Iris pigment epithelial cell (primary cell): ENCODE data around the gene ILK.

Source experiments
- DNase-seq: peaks from one replicate; pipeline ENCODE4 v3.0.0-alpha.2; 2011; ENCODE audit warnings: low read depth

Gene ILK

DNA sequence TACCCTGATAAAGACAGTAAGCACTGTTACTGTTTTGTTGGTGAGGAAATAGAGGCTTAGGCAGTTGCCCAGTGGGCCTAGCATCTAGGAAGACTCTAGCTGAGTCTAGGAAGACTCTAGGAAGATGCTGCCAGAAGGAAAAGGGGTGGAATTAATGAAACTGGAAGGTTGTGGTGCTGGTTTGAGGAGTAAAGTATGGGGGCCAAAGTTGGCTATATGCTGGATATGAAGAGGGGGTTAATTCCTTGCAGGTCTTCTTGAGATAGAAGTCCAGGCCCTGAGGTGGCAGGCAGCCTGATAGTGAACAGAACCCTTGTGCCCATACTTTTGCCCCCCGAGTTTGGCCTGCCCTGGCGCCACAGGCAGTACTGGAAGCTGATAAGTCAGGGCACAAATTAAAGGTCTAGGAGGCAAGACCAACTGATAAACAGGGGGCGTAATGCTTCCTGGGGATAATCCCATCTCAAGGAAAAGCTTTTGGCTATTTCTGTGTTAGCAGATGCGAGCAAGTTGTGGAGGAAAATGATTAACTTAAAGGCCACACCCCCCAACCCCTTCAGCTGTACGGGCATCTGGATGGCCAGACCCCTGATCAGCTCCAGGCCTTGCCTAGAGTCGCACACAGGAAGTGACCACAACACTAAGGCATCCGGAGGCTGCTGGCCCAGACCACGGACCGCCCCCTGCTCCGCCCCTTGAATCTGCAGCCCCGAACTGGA is 3.1 kb downstream of the ILK start:
- DNase-seq: peak; percentile 96

DNA sequence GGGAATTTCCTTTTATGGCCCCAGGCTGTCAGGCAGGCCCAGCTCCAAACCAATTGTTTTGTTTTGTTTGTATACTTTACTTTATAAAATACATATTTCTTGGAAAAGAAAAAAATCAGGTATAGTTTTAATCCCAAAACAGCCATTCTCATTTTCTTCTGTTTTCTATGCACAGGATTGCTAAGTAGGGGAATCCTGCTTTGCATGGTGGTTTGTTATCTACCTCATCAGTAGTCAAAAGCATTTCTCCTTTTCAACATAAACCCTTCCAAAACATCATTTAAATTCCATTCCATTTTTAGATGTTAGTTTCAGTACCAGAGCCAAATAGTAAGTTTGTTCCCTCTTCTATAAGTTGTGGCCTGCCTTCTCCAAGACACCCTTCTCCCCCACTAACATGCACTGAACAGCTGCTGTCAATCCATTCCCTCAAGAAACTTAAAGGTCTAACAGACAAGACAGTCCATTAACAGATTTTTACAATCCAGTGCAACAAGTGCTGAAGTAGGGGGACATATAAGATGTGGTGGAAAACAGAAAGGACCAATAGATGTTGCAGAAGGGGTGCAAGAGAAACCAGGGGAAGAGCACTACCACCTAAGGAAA is 3.7 kb downstream of the ILK start:
- DNase-seq: no peak

- DNase-seq: no peak
Measured at GRCh38 chr11:6608011-6608410, 4.4 kb downstream of the ILK start.

- no peak for DNase-seq
Measured at GRCh38 chr11:6608726-6609501, 5.3 kb downstream of the ILK start.

GRCh38 chr11:6609502-6610015 is 6.0 kb downstream of the ILK start:
- no peak for DNase-seq

DNA sequence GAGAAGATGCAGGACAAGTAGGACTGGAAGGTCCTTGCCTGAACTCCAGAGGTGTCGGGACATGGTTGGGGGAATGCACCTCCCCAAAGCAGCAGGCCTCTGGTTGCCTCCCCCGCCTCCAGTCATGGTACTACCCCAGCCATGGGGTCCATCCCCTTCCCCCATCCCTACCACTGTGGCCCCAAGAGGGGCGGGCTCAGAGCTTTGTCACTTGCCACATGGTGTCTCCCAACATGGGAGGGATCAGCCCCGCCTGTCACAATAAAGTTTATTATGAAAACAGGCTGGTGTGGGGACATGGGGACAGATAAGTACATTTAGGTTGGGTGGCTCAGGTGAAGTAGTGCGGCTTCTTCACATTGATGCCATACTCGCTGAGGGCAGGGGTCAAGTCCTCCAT is 7.0 kb downstream of the ILK start:
- no peak for DNase-seq

DNA sequence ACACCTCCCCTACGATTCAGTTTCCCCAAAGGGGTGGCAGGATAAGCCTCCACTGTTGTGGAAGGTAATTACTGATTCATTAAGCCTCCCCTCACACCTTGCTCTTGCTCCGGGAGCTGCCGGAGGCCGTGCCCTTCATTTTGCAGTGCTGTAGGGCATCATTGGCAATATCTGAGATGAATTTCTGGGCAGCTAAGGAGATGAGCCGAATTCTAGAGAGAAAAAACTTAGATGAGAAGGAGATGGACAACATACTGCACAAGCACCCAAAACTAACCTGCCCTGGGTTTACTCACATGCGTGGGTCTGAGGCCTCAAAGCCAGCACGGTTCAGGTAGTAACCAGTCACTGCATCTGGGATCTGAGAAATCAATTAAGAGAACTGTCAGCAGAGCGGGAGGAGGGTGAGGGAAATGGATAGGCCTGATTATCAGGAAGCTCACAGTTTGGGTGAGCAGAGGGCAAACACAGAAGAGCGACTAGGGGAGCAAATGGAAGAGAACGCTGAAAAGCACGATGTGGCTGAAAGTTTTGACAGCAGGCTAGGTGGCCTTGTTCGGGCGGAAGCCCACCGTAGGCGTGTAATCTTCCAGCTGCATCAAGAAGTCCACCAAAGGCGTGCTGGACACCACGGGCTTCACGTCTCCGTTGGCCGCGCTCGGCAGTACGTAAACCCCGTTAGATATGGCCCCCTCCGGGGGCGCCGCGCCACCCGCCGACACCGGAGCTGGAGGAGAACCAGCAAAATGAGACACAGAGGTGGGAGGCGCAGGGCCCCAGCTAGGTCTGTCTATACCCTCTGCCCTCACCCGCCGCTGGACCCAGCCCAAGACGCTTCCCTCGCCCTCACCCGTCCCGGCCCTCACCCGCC is 7.8 kb downstream of the ILK start:
- DNase-seq: peak; percentile 41

- no peak for DNase-seq
Measured at GRCh38 chr11:6611963-6612212, 8.3 kb downstream of the ILK start.

DNA sequence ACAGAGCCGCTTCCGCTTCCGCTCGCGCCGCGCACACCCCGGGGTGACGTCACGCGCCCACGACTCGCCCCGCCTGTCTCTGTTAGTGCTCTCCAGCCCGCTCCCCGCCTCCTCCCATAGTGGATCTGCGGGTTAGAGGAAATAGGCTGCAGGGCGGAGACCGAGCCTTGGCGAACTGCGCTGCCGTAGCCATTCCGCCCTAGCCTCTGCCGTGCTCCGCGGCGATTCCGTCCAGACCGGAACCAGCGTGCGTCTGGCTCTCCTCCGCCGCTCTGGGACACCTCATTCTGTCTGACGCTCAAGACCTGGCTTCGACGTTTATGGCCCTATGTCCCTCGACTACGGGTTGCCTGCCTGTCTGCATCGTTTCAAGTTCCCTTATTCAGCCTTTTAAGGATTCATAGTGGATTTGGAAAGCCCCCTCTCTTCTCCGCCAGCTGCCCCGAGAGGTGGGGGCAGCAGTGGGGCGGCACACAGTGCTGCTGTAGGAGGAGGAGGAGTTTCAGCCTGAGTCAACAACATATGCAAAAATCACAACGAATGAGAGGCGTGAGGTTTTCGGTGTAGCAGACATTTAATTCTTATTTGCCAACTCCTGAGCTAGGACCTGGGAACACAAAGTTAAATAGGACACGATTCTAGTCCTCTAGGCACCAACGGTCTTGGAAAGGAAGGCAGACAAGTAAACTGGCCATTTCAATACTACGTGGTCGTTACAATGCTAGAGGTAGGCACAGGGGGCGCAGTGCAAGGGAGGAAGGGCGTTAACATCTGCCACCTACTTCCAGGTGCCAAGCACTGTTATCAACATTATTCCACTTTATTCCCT is 8.9 kb downstream of the ILK start, which contains the start of gene TAF10:
Gene TAF10 (minus strand): TSS at position 4 of the 829 bp plus-strand sequence. CDS start 27 bp downstream, outside the sequence.
- DNase-seq: peak; percentile 97

DNA sequence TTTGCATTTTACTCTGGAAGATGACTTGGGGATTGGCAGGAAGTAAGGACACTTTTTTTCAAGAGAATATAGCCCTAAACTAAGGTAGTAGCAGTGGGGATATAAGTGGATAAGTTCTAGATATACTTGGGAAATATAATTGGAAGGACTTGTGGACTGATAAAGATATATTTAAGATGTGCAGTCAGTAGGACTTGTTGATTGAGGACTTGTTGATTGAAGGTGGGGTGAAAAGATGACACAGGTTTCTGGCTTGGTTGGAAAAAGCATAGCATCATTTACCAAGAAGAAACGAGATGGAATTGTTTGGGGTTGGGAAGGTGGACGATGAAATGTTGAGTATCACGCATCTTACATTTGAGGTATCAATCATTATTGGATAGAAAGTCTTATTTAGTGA is 9.9 kb downstream of the ILK start:
- no peak for DNase-seq

DNA sequence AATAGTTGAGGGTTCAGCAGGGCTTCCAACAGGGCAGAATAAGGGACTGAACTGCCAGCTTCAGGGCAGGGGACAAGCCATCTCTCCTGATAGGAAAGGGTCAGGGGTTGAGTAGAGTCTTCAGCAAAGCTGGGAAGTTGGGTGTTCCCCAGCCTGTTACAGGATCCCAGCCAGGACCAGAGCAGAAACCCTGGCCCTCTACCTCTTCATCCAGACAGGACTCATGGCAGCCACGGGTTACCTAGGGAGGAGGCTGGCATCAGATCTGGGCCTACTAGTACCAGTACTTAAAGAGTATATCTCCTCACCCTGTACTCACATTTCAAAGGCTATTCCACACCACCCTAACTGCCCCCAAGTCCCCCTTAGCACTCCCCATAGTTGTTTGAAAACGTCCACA is 10.9 kb downstream of the ILK start:
- DNase-seq: no peak

- DNase-seq: no peak
Measured at GRCh38 chr11:6615046-6615445, 11.5 kb downstream of the ILK start.

GRCh38 chr11:6615882-6616585 is 12.5 kb downstream of the ILK start:
- DNase-seq: peak; percentile 52

GRCh38 chr11:6616596-6617250 is 13.1 kb downstream of the ILK start:
- no peak for DNase-seq

- DNase-seq: peak; percentile 52
Measured at GRCh38 chr11:6617315-6617781, 13.8 kb downstream of the ILK start.

- DNase-seq: peak; percentile 89
Measured at GRCh38 chr11:6618117-6619003, 14.8 kb downstream of the ILK start.

- peak; percentile 94 for DNase-seq
Measured at GRCh38 chr11:6619004-6619745, 15.6 kb downstream of the ILK start, which contains the start of gene TPP1. TPP1 (minus strand) TSS chr11:6619422; CDS start chr11:6619400, 22 bp downstream.

DNA sequence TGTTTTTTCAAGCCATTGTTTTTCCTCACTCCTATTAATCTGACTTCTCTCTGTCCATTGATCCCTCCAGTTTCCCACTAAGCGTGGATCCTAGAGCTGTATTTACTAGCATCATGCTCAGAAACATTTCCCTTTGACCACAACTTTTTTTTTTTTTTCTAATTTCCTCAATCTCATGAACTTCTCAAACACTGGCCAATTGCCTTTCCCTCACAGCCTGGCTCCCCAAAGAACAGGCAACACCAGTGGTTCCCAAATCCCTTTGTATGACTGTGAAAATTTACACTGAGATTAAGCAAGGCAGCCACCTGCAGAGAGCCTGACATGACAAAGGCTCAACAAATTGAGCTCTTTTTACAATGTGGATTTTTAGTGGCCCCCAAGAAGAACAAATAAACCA is 17.1 kb downstream of the ILK start:
- no peak for DNase-seq
